HG03196 (cell line): ENCODE measurements around the gene PIGH.
"Not testable (repeated sequence)": the region's sequence is repeated elsewhere in the genome, so short reads cannot be mapped to it uniquely, and the experiment has no call there.

Source experiments
- ATAC-seq: cut with Tn5 transposase; IDR thresholded peaks from one replicate; pipeline ENCODE4 v1.9.1; 2021; ENCODE audit not compliant: unreplicated experiment

Gene PIGH

GRCh38 chr14:67609642-67610310 lies 9.7 kb upstream of the PIGH start:
- no peak for ATAC-seq

- ATAC-seq = no peak
Observed at GRCh38 chr14:67607646-67608045, 7.6 kb upstream of the PIGH start.

- ATAC-seq = peak; percentile 61
Observed at GRCh38 chr14:67602995-67603545, 3.0 kb upstream of the PIGH start.

GRCh38 chr14:67602076-67602475 lies 2.0 kb upstream of the PIGH start:
- ATAC-seq = no peak

- not testable (repeated sequence) for ATAC-seq
Observed at GRCh38 chr14:67600562-67600974, 500 bp upstream of the PIGH start.

GRCh38 chr14:67595392-67595791 lies 4.7 kb downstream of the PIGH start:
- no peak for ATAC-seq

- not testable (repeated sequence) for ATAC-seq
Observed at GRCh38 chr14:67593650-67594049, 6.4 kb downstream of the PIGH start.

- no peak for ATAC-seq
Observed at GRCh38 chr14:67589204-67589770, 10.8 kb downstream of the PIGH start.

GRCh38 chr14:67586369-67586768 lies 13.7 kb downstream of the PIGH start:
- no peak for ATAC-seq

- ATAC-seq = no peak
Observed at GRCh38 chr14:67584978-67585377, 15.1 kb downstream of the PIGH start.

GRCh38 chr14:67583711-67584644 lies 16.1 kb downstream of the PIGH start:
- no peak for ATAC-seq

- no peak for ATAC-seq
Observed at GRCh38 chr14:67582061-67582460, 18.0 kb downstream of the PIGH start.

- ATAC-seq = no peak
Observed at GRCh38 chr14:67581643-67582042, 18.4 kb downstream of the PIGH start.

- no peak for ATAC-seq
Observed at GRCh38 chr14:67580336-67581171, 19.5 kb downstream of the PIGH start.

GRCh38 chr14:67579636-67580035 lies 20.4 kb downstream of the PIGH start:
- ATAC-seq = no peak

GRCh38 chr14:67579040-67579439 lies 21.0 kb downstream of the PIGH start:
- ATAC-seq = no peak

GRCh38 chr14:67577909-67578749 lies 21.9 kb downstream of the PIGH start:
- no peak for ATAC-seq

- no peak for ATAC-seq
Observed at GRCh38 chr14:67577181-67577808, 22.8 kb downstream of the PIGH start.

GRCh38 chr14:67576216-67576955 lies 23.7 kb downstream of the PIGH start:
- ATAC-seq = no peak
